Measurements from ENCODE around the gene ZNF20.
A peak's percentile ranks its signal among the peaks of the same experiment; 100 is the strongest.
"Not testable (repeated sequence)": the region's sequence is repeated elsewhere in the genome, so short reads cannot be mapped to it uniquely, and the experiment has no call there.

The ZNF20 gene

DNA sequence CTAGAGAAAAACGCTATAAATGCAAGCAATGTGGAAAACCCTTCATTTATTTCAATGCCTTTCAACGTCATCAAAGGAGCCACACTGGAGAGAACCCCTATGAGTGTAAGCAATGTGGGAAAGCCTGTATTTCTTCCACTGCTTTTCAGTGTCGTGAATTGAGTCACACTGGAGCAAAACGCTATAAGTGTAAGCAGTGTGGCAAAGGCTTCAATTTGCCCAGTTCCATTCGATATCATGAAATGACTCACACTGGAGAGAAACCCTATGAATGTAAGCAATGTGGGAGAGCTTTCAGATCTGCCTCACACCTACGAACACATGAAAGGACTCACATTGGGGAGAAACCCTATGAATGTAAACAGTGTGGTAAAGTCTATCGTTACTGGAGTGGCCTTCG lies 27.4 kb downstream of the ZNF20 start:
- DNase-seq (ENCODE audit: low read depth in 2 of 2): no peak

DNA sequence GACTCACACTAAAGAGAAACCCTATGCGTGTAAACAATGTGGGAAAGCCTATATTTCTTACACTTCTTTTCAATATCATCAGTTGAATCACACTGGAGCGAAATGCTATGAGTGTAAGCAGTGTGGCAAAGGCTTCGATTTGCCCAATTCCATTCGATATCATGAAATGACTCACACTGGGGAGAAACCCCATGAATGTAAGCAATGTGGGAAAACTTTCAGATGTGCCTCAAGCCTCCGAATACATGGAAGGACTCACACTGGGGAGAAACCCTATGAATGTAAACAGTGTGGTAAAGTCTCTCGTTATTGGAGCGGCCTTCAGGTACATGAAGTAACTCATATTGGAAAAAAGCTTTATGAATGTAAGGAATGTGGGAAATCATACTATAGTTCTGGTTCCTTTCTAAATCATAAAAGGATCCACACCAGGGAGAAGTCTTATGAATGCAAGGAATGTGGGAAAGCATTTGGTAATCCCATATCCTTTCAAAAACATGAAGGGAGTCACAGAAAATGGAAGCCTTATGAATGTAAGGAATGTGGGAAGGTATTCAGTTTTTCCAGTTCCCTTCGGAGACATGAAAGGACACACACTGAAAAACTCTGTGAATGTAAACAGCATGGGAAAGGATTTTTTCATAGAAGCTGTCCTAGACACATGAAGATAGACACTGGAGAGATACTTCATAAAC lies 28.1 kb downstream of the ZNF20 start:
- no peak for DNase-seq (ENCODE audit: low read depth in 2 of 2)

DNA sequence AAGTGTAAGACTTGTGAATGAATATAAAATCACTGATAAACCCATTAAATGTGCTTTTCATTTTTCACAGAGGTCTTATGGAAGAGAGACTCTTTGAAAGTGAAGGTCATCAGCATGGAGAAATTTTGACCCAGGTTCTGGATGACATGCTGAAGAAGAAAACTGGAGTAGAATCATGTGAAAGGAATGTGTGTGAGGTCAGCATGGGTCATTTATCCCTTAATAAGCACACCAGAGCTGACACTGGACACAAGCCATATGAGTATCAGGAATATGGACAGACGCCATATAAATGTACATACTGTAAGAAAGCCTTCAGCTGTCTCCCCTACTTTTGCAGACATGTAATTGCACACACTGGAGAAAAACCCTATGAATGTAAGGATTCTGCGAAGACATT lies 29.0 kb downstream of the ZNF20 start:
- DNase-seq (ENCODE audit: low read depth in 2 of 2): no peak

DNA sequence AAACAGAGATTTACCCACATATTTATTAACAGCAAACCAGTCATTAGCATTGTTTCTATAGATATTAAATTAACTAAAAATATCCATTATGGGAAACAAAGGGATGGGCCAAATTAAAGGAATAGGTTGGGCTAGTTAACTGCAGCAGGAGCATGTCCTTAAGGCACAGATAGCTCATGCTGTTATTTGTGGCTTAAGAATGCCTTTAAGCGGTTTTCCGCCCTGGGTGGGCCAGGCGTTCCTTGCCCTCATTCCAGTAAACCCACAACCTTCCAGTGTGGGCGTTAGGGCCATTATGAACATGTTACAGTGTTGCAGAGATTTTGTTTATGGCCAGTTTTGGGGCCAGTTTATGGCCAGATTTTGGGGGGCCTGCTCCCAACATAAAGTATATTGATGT lies 36.2 kb downstream of the ZNF20 start:
- DNase-seq (ENCODE audit: low read depth in 2 of 2): not testable (repeated sequence)

DNA sequence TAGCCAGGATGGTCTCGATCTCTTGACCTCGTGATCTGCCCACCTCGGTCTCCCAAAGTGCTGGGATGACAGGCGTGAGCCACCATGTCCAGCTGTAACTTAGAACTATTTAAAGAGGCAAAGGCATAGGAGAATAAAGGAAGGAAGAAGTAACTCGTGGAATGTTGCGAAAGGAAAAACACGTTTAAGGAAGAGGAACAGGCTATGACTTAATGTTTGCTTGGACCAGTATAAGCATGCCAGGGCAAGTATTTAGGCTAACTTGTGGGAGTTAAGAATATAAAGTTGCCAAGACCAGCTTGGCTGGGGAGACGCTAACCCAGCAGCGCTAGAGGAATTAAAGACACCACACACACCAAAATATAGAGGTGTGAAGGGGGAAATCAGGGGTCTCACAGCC lies 42.1 kb downstream of the ZNF20 start:
- DNase-seq (ENCODE audit: low read depth in 2 of 2): no peak

DNA sequence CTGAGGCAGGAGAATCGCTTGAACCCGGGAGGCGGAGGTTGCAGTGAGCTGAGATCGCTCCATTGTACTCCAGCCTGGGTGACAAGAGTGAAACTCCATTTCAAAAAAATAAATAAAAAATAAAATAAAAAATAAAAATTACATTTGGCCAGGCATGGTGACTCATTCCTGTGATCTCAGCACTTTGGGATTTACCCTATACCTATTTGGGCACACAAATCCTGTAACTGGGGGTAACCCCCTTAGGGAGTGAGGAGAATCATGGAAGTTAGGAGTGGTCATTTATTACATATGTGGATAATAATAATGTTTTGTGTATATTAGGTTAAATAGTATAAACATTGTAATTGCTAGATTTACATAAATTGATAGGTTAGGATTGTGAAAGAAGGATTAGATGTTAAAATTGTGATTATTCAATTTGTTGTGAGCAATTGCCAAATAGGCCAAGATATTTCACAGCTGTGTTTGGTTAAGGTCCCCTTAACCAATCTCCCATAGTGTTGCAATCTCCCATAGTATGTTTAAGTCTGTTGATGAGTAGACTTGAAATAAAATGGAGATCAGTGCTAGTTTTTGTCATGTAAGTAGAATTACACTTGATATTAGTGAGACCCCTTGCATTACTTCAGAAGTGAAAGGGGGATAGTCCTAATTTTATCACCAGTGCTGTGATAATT lies 44.9 kb downstream of the ZNF20 start:
- no peak for DNase-seq (ENCODE audit: low read depth in 2 of 2)

DNA sequence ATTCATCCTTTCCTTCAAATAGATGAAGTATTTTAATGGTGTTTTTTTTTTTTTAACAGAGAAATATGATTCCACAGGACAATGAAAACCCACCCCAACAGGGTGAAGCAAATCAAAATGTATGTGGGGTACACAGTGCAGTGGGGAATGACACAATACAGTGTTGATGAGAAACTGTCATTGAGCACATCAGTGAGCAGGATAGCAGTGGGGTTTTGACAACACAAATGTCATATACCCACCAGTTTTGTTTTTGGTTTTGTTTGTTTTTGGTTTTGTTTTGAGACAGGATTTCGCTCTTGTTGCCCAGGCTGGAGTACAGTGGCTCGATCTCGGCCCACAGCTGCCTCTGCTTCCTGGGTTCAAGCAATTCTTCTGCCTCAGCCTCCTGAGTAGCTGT lies 46.4 kb downstream of the ZNF20 start:
- DNase-seq (ENCODE audit: low read depth in 2 of 2): no peak

DNA sequence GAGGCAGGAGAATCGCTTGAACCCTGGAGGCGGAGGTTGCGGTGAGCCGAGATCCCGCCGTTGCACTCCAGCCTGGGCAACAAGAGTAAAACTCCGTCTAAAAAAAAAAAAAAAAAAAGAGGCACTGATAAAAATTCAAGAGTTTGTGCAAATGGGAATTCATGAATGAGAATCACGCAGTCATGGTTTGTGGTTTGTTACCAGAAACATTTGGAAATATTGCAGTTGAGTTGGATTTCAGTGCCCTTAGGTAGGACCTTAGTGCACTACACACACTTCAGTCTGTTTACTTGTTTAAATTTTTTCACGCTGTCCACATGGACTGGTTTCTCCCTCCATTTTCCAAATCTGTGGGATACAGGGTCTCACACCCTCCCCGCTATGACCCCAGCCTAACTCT lies 47.2 kb downstream of the ZNF20 start:
- DNase-seq (ENCODE audit: low read depth in 2 of 2): no peak

DNA sequence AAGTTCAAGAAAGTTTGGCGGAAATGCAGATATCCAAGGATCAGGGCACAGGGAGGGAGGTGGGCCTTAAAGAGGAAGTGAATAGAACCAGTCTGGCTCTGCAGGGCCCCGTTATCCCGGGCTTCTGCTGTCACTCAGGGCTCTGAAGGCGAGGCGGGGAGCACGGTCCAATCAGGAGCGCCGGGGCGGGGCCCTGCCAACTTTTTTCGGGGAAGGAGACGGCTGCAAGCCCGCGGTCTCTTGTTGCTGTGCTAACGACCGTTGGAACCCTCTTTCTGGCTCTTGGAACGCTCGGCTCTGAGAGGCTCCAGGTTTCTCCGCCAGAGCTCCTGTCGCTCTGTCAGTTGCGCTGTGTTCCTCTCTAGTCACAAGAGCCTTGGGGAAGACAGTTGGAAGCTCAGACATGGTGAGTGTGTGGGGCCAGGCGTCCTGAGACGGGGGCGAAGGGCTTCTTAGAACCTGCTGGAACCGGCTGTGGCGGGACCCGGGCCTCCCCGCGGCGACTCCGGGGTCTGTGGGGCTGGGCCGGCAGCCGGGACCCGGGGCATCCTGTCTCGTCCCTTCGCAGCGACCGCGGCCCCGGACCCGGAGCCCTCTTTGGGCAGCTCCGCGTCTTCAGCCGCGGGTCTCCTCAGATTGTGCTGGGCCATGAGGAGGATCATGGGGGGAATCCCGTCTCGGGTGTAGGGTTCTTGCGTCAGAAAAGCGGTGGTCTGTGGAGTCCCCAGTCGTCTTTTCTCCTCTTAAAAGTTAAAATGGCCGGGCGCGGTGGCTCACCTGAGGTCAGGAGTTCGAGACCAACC lies 47.9 kb downstream of the ZNF20 start:
- DNase-seq (ENCODE audit: low read depth in 2 of 2): peak; percentile 73 to 75

DNA sequence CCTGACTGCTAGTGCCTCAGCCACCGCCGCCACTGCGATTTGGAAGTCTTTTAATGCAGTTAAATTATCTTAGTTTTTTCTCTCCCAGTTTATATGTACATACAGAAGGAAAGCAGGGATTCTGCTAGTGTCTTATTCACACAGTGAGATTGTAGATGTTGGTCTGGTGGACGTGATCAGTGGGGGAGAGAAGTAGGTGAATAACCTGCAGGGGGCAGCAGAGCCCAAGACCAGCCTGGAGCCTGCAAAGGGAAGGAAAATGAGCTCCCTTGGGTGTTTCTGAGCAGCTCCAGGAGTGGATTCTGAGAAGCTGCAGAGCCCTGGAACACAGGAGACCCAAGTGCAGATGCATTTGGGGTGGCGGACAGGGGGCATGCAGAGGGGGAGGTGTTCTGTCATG lies 49.3 kb downstream of the ZNF20 start:
- DNase-seq (ENCODE audit: low read depth in 2 of 2): no peak

DNA sequence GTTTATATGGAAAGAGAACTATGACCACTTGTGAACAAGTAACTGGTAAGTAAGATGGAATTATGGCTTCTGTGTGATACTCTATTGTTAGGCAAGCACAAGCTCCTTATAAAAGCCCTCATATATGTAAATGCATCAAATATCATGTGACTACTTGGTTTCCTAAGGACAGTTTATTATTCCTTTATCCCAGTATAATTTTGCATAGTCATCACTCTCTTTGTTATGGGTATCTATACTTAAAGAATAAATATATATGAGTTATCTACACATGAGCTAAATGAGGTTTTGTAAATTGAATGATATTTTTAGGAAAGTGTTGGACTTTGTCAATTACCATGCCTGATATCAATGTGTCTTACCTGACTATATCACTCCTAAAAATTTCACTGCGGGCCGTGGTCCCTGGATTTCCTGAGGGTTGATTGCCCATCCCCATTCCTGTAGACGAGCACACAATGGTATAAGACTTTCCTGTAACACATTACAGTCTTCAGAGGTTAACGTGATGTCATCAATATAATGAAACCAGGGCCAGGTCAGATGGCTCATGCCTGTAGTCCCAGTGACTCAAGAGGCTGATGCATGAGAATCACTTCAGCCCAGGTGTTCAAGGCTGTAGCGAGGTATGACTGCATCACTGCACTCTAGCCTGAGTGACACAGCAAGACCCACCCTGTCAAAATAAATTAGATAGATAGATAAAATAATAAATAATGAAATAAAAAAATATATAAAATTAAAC lies 54.9 kb downstream of the ZNF20 start:
- DNase-seq (ENCODE audit: low read depth in 2 of 2): no peak

DNA sequence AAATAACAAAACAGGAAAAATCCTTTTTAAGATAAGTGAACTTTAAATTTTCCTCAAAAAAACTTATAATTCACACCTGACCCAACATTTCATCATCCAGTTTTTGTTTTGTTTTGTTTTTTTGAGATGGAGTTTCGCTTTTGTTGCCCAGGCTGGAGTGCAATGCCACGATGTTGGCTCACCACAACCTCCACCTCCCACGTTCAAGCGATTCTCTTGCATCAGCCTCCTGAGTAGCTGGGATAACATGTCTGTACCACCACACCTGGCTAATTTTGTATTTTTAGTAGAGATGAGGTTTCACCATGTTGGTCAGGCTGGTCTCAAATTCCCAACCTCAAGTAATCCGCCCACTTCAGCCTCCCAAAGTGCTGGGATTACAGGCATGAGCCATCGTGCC lies 56.8 kb downstream of the ZNF20 start:
- DNase-seq (ENCODE audit: low read depth in 2 of 2): not testable (repeated sequence)

Data from fibroblast of skin of left biceps (primary cell).